ENCODE data around the gene MSH3.

Gene MSH3

GRCh38 chr5:80703747-80704146, 49.3 kb downstream of the MSH3 start:
- no peak overlapping the region for H3K4me2 ChIP-seq (ENCODE audit: low read length)
- H3K4me1 ChIP-seq (ENCODE audit: low read length) = no peaks in the 10 kb centered on the region
- H3K79me2 ChIP-seq (ENCODE audit: low read length) = no peaks in the 10 kb centered on the region
- H3K4me3 ChIP-seq (ENCODE audit: low read length) = no peak overlapping the region
- H3K27ac ChIP-seq (ENCODE audit: low read length) = no peak overlapping the region
- no peaks in the 10 kb centered on the region for H3K27me3 ChIP-seq (ENCODE audit: low read depth, low read length)
- no peaks in the 10 kb centered on the region for H3K9me3 ChIP-seq (ENCODE audit: insufficient read depth, low read length)
- no peak overlapping the region for H2AFZ ChIP-seq (ENCODE audit: low read depth, low read length)
- TF ChIP-seq, protein P1, sequence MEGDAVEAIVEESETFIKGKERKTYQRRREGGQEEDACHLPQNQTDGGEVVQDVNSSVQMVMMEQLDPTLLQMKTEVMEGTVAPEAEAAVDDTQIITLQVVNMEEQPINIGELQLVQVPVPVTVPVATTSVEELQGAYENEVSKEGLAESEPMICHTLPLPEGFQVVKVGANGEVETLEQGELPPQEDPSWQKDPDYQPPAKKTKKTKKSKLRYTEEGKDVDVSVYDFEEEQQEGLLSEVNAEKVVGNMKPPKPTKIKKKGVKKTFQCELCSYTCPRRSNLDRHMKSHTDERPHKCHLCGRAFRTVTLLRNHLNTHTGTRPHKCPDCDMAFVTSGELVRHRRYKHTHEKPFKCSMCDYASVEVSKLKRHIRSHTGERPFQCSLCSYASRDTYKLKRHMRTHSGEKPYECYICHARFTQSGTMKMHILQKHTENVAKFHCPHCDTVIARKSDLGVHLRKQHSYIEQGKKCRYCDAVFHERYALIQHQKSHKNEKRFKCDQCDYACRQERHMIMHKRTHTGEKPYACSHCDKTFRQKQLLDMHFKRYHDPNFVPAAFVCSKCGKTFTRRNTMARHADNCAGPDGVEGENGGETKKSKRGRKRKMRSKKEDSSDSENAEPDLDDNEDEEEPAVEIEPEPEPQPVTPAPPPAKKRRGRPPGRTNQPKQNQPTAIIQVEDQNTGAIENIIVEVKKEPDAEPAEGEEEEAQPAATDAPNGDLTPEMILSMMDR (IDR thresholded peaks at IDR 0.05; ENCODE audit: low read depth, low read length) = no peak
- TF ChIP-seq EZH2phosphoT487 (IDR thresholded peaks at IDR 0.05; ENCODE audit: low read depth) = no peak
- H3K9ac ChIP-seq (ENCODE audit: low read length) = no peak overlapping the region
- H3K36me3 ChIP-seq (replicated peaks; ENCODE audit: low read depth, low read length) = peaks cover 3% of the 10 kb centered on the region
- no peaks in the 10 kb centered on the region for H4K20me1 ChIP-seq (ENCODE audit: insufficient read depth, low read length)

DNA sequence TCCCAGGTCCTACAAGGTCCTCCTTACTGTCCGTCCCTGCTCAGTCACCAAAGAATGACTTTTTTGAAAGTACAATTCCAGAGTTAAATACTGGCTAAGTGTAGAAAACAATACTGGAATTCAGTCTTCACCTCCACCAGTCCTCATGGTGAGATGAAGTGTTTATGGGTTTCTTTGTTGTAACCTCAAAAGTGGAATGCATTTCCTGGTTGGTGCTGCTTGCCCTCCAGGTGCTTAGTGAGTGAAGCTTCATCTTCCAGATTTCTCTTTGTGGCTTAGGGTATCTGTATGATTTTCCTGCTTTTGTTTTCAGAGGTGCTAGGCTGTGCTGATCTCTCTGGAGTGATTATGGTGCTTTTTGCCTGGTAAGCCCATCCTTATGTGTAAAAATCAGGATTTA, 49.8 kb downstream of the MSH3 start:
- no peak overlapping the region for H3K4me2 ChIP-seq (ENCODE audit: low read length)
- no peaks in the 10 kb centered on the region for H4K20me1 ChIP-seq (ENCODE audit: insufficient read depth, low read length)
- no peak overlapping the region for H2AFZ ChIP-seq (ENCODE audit: low read depth, low read length)
- TF ChIP-seq, protein P1 (IDR thresholded peaks at IDR 0.05; ENCODE audit: low read depth, low read length) = no peak
- TF ChIP-seq EZH2phosphoT487 (IDR thresholded peaks at IDR 0.05; ENCODE audit: low read depth) = no peak
- H3K4me1 ChIP-seq (ENCODE audit: low read length) = no peaks in the 10 kb centered on the region
- H3K27ac ChIP-seq (ENCODE audit: low read length) = no peak overlapping the region
- no peaks in the 10 kb centered on the region for H3K27me3 ChIP-seq (ENCODE audit: low read depth, low read length)
- no peak overlapping the region for H3K9ac ChIP-seq (ENCODE audit: low read length)
- peaks cover 3% of the 10 kb centered on the region for H3K36me3 ChIP-seq (replicated peaks; ENCODE audit: low read depth, low read length)
- H3K4me3 ChIP-seq (ENCODE audit: low read length) = no peak overlapping the region
- no peaks in the 10 kb centered on the region for H3K9me3 ChIP-seq (ENCODE audit: insufficient read depth, low read length)
- H3K79me2 ChIP-seq (ENCODE audit: low read length) = no peaks in the 10 kb centered on the region

DNA sequence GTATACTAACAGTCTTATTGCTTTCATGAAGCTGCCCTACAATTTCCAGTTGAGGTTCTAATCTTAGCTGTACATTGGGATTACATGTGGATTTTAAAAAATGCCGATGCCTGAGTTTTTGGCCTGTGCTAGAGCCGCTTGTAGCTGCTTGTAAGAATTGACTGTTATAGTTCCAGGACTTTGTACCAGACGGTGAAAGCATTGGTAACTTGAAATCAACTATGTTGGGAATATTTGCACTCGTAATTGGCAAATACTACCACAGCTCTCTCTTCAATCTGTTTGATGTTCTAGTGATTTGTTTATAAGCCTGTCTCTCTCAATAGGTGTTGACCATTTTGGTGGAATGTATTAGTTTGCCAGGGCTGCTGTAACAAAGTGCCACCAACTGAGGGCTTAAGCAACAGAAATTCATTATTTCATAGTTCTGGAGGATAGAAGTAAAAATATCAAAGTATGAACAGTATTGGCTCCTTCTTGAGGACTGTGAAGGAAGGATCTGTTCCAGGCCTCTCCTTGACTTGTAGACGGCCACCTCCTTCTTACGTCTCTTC, 50.8 kb downstream of the MSH3 start:
- Histone ChIP-seq H4K20me1 (ENCODE audit: insufficient read depth, low read length) (no peaks in the 10 kb centered on the region), H3K9ac (ENCODE audit: low read length) (no peak overlapping the region), H3K27ac (ENCODE audit: low read length) (no peak overlapping the region), H3K4me1 (ENCODE audit: low read length) (no peaks in the 10 kb centered on the region), H3K27me3 (ENCODE audit: low read depth, low read length) (no peaks in the 10 kb centered on the region), H2AFZ (ENCODE audit: low read depth, low read length) (no peak overlapping the region), H3K9me3 (ENCODE audit: insufficient read depth, low read length) (no peaks in the 10 kb centered on the region), H3K36me3 (replicated peaks; ENCODE audit: low read depth, low read length) (peaks cover 3% of the 10 kb centered on the region), H3K79me2 (ENCODE audit: low read length) (no peaks in the 10 kb centered on the region), H3K4me3 (ENCODE audit: low read length) (no peak overlapping the region), H3K4me2 (ENCODE audit: low read length) (no peak overlapping the region)
- no peak for TF ChIP-seq EZH2phosphoT487 (IDR thresholded peaks at IDR 0.05; ENCODE audit: low read depth)
- TF ChIP-seq, protein P1 (IDR thresholded peaks at IDR 0.05; ENCODE audit: low read depth, low read length) = no peak

- Histone ChIP-seq H2AFZ (ENCODE audit: low read depth, low read length) (no peak overlapping the region), H3K4me2 (ENCODE audit: low read length) (no peak overlapping the region), H4K20me1 (ENCODE audit: insufficient read depth, low read length) (no peaks in the 10 kb centered on the region), H3K27ac (ENCODE audit: low read length) (no peak overlapping the region), H3K9ac (ENCODE audit: low read length) (no peak overlapping the region), H3K4me3 (ENCODE audit: low read length) (no peak overlapping the region), H3K36me3 (replicated peaks; ENCODE audit: low read depth, low read length) (peaks cover 3% of the 10 kb centered on the region), H3K4me1 (ENCODE audit: low read length) (no peaks in the 10 kb centered on the region), H3K27me3 (ENCODE audit: low read depth, low read length) (no peaks in the 10 kb centered on the region), H3K9me3 (ENCODE audit: insufficient read depth, low read length) (no peaks in the 10 kb centered on the region), H3K79me2 (ENCODE audit: low read length) (no peaks in the 10 kb centered on the region)
- no peak for TF ChIP-seq EZH2phosphoT487 (IDR thresholded peaks at IDR 0.05; ENCODE audit: low read depth)
- TF ChIP-seq, protein P1 (IDR thresholded peaks at IDR 0.05; ENCODE audit: low read depth, low read length) = no peak
Observed at GRCh38 chr5:80705801-80706200, 51.3 kb downstream of the MSH3 start.

Data from OCI-LY3 (cell line).